GM19438 (cell line): Measurements from ENCODE around the gene ATP6V0A4.
"Not testable (repeated sequence)": the region's sequence is repeated elsewhere in the genome, so short reads cannot be mapped to it uniquely, and the experiment has no call there.

Source experiments
- ATAC-seq: cut with Tn5 transposase; IDR thresholded peaks from one replicate; pipeline ENCODE4 v1.9.1; 2021; ENCODE audit warnings: low read depth; ENCODE audit not compliant: unreplicated experiment

ATP6V0A4 gene

DNA sequence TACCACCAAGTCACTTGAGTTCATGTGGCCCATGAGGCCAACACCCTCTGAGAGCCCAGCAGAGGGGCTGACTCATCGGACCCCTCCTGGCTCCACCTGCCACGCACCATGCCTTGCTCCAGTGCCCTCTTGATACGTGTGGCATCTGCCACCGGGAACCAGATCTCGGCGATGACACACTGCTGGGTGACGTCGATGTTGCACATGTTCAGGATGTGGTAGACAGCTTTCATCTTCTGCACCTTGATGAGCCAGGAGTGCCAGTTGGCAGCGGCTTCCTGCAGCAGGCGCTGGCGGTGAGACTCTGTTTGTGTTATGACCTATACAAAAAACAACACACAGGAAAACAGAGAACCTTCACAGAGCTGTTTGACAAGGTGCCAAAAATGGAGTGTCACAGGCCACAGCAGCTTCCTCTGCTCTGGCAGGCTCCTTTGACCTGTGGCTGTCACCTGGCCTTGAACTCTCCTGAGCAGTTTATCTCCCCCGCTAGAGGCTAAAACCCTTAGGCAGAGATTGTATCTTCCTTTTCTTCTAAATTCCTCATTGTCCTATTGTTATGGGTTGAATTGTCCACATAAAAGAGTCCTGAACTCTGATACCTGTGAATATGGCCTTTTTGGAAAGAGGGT is 45.4 kb downstream of the ATP6V0A4 start:
- peak; percentile 68 for ATAC-seq

DNA sequence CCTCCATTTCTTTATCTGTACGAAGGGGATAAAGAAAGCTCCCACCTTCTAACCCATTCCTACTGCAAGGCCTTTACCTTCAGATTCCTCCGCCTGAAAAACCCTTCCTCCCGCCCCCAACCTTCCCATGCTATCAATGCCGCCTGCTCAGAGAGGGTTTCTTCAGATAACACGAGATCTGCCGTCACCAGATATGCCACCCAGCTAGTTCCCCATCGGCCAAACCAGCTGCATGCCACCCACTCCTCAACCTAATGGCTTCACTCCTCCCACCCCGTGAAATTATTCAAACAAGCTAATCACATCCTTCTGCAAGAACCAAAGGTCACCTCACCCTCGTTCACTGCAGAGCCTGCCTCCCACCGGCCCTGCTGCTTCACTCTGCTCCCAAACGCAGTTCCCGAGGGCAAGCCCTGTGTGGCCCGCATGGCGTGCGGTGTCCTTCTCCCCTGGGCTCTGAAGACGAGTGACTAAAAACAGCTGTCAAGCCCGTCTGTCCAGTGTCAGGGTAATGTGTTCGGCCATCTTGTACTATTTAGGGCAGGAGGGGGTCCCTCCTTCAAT is 47.0 kb downstream of the ATP6V0A4 start:
- no peak for ATAC-seq

DNA sequence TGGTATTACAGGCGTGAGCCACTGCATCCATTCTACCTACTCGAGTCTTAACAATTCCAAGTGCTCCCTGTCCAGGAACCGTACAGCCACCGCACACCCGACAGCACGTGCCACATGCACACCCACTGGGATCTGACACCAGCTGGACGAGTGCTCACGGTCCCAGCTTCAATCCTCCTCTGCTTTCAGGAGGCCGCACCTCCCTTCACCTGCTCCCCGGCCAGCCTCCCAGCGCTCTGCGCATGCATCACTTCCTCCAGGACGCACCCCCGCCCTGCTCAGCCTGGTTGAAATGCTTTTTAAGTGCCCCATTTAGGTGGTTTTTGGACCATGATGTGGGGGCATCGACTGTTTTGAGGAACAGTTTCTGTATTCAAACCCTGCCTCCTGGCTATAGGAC is 47.5 kb downstream of the ATP6V0A4 start:
- no peak for ATAC-seq

DNA sequence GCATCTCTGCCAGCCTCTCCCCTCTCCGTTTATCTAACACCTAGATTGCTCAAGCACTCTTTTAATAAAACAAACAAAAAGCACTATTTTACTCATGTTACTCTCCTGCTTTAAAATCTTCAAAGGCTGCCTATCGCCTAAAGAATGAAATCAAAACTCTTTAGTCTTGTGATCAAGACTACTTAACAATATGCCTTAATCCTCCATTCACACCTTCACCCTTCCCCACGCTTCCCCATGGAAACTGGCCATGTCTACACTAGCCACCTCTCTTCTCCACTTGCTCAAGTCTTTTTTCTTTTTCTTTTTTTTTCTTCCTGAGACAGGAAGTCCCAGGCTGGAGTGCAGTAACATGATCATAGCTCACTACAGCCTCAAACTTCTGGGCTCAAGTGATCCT is 48.0 kb downstream of the ATP6V0A4 start:
- ATAC-seq: no peak

DNA sequence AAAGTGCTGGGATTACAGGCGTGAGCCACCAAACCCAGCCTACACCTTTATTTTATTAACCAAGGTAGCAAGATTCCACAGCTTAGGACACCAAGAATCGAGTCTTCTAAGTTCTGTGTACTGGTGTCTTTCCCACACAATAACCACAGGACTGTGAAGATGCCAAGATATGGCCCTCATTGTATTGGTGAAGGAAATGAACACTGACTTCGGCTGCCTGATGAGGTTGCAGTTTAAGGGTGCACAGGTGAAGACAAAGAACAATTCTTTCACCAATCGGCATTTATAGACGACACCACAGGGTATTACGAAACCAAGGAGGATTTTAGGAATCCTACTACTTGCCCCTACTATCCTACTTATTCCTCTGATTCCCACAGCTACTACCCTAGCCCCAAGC is 49.3 kb downstream of the ATP6V0A4 start:
- no peak for ATAC-seq

DNA sequence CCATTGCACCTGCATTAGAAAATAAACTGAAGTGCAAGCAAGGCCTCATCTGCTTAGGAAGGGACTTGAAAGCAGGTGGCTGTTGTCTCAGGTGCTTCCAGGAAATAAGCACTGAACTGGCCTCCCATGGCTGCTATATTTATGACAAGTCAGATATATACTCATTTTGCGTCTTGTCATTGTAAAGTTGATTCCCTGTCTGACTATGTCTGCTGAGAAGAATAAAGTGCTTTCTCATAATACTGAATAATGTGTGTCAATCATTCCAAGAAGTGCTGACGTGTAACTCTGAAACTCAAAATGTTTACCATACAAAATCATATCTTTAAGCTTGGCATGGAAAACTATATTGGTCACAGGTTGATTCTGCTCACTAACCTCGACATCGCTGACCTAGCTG is 51.9 kb downstream of the ATP6V0A4 start:
- no peak for ATAC-seq

DNA sequence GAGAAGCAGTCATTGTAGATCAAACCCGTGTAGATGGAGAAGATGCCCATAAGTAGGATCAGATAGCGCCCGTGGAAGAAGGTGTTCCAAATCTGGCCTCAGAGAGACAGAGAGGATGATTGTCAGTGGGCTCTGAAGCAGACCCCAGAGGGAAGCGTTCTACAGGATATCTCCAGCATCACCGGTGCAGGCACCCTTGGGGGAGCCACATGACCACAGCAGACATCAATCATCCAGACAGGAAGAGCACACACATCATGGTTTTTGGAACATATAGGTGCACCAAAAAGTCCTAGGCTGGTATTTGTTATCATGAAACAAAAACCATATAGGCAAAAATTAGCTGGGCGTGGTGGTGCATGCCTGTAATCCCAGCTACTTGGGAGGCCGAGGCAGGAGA is 52.8 kb downstream of the ATP6V0A4 start:
- ATAC-seq: no peak

DNA sequence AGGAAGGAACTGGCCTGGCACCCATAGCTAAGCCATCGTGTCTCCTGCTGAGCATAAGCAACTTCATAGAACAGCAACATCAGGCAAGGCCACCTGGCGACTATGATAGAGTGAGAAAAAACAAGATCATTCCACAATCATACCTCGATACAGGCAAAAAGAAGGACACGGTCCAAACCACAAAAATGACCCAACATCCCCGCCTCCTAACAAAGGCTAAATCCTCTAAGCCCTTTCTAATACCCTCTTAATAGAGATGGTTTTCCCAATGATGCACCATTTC is 56.6 kb downstream of the ATP6V0A4 start:
- ATAC-seq: no peak

DNA sequence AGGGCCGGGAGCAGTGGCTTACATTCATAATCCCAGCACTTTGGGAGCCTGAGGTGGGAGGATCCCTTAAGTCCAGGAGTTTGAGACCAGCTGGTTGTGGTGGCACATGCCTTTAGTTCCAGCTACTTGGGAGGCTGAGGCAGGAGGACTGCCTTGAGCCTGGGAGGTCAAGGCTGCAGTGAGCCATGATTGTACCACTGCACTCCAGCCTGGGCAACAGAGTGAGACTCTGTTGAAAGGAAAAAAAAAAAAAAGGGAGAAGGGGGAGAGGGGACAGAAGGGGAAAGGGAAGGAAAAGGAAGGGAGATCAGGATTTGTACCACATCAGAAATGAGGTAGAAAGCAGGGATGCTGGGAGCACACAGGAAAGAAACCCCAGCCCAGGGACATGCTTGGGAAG is 58.1 kb downstream of the ATP6V0A4 start:
- ATAC-seq: no peak

DNA sequence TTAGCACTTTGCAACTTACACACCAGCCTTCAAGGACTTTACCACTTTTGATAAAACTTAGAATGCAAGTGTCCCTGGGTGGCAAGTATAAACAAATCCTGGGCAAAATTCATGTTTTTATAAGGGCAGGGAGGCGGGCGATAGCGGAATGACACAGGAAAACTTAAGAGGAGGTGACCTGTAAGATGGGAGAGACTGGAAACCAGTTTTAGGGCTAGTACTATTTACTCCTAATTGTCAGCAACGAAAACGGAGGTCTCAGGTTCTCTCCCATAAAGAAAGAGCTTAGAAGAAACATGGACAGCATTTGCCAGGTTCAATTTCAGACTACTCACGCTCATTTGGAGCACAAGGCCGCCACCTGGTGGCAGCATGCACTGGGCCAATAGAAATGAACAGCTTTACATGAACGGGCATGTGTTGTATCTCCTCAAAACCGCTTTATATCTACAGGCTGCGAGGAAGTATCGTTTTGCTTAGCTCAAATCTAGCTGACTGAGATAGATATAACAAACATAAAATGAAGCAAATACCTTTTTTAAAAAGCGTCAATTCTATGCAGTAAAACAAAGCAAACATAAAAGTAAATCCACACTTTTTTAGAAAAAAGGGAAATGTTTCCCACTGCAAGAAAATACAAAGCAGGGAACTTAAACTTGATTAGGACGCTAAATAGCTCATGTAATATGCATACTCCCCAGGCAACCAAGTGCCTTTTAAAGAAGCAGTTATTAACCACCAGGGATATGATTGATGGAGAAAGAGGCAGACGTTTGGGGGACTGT is 59.3 kb downstream of the ATP6V0A4 start:
- ATAC-seq: no peak

DNA sequence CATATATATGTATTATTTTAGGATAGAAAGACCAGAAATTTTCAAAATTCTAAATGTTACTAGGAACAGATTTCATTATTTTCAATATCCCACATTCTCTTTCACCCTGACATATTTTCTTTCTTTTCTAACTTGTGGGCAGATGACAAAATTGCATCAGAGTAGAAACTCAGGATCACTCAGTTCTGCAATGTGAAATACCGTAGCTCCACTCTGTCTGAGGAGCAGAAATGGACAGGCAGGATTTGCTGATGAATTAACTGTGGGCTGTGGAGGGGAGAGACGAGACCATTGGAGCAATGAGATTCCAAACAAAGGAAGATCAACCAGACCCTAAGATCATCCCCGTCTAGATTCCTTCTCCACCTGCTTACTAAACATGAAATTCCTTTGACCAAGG is 59.9 kb downstream of the ATP6V0A4 start:
- ATAC-seq: no peak

DNA sequence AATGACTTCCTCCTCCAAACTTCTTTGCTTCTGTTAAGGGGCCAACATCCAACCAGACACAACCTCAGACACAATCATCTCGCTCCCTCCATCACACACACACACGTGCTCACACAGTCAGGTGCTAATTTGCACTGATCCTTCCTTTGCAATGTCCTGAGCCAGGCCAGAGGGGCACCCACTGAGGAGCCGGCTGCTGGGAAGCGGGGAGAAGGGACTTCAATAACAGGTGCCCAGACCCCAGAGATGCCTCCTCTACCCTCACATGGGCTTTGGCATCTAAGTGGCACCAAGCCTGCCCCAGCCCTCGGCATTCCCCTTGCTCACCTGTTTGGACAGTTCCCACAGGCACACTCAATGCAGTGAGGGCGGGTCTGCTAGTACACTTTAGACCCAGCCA is 62.6 kb downstream of the ATP6V0A4 start:
- ATAC-seq: no peak

DNA sequence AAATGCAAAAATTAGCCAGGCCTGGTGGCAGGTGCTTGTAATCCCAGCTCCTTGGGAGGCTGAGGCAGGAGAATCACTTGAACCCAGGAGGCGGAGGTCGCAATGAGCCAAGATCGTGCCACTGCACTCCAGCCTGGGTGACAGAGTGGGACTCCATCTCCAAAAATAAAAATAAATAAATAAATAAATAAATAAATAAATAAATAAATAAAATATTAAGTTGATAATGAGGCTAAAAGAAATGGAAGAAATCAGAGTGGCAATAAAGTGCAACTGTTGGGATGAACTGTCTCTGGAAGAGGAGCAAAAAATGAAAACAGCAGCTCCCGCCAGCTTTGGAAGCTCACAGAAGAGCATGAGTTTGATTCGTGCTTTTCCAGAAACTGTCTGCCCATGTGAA is 66.3 kb downstream of the ATP6V0A4 start:
- not testable (repeated sequence) for ATAC-seq

DNA sequence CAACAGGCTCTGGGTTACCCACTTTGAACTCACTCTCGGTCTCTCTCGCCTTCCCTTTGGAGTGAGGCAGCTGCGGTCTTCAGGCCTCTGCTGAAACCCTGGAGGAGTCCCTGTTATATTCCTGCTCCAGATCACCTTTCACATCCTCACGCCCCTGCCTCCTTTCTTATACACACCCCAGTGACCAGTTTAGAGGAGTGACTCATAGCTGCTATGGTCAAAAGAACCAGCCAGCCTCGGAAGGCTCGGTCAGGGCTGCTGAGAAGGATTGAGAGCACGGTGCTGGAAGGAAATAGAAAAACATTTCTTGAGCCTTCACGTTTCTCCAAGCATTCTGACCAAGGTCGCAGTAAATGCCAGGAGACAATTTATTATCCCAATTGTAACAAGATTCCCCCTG is 68.6 kb downstream of the ATP6V0A4 start:
- no peak for ATAC-seq

DNA sequence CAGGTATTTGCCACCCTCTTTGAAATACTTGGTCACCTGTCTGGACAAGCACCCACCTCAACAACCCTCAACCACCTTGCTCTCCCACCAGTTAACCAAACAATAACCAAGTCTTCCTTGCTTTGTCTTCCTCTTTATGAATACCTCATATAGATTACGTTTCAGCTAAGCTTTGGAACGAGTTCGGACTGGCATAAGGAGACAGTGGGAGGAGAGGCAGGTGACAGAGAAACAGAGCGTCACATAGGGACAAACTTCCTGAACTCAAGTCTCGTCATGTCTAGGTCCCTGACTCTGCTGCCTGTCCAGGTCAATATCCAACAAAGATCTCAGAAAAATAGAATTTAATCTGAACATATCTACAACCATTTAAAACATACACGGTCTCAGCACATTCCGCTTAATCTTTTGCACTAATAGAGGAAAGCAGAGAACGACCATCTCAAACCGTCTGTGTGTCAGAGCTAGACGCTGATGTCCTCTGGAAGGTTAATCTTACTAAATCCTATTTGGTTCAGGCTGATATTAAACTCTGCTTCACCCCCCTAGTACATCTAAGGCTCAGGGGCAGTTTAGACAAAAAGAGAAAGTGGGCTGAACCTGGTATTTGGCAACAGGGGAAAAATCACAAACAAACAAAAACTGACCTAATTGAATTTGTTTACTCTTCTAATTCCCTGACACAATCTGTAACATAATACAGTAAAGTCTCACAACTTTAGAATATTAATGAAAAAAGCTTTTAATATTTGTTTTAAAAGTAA is 70.5 kb downstream of the ATP6V0A4 start:
- ATAC-seq: no peak

DNA sequence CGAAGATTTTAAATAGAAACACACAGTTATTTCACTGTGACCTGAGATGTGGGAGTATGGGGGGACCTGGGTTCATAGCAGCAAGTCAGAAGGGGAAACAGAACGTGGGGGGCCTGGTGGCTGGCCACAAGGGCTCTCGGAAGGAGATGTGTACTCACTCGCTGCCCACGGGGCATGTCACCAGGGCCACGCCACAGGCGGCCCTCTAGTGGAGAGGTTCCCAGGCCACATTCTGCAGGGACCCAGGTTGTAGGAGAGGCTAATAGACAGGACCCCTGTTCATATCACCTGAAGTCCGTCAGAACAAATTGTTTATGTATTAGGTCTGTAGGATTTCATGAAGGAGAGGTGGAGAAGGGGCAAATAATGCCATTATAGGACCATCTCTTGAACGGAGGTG is 71.7 kb downstream of the ATP6V0A4 start:
- no peak for ATAC-seq

DNA sequence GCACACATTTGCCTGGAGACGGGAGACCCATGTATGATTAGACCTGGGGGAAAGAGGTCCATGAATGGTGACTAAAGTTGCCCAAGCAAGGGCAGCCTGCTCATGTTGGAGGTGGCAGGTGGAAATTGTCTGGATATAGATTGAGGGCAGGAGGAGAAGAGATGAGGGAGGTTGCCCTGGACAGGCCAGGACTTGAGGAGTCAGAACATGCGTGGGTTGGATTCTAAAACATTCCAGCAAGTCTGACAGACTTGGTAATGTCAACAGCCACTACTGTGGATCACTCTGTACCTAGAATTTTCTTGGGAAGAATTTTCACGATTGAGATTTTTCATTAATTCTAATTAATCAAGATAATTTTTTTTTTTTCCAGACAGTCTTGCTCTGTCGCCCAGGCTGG is 77.7 kb downstream of the ATP6V0A4 start:
- ATAC-seq: no peak

DNA sequence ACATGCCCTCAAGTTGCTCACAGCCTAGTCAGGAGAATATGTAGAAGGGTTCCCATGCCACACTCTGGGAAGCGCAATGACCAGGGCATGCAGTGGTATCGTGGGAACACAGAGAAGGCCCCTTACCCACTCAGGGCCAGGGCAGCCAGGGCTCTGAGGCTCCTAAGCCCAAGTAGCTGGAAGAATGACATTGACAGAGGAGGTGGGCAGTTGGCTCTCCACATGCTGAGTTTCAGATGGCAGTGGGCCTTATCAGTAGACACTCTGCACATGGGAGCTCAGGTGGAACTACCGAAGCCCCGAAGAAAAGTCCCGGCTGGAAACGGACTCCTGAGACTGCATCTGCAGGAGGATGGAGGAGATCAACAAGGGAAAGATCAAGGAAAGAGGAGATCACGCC is 81.1 kb downstream of the ATP6V0A4 start:
- no peak for ATAC-seq

DNA sequence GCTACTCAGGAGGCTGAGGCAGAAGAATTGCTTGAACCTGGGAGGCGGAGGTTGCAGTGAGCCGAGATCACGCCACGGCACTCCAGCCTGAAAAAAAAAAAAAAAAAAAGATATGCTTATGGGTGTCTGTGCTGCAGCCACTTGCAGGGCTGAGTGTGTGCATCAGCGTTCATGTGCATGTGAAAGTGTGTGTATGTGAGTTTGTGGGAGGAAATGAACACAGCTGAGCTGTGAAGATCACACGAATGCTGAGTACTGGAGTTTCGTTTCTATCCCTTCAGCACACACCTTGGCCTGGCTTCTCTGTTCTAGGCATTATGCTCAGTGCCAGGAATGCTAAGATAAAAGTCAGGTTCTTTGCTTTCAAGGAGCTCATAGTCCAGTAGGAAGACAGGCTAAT is 84.8 kb downstream of the ATP6V0A4 start:
- ATAC-seq: no peak

DNA sequence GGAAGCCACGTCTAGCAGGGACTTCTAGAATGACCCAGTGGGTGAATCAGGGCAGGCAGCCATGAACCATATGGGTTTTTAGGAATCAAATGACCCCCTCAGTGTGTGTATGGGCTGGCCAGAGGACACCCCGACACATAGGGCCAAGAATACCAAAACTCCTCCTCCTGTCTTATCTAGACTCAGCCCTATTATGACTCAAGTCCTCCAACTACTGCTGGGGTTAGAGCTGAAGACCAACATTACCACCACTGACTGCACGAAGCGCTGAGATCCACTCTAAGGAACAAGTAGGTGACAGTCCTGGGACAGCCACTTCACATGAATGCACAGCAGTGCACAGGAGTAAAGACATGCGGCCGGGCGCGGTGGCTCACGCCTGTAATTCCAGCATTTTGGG is 85.3 kb downstream of the ATP6V0A4 start:
- no peak for ATAC-seq

DNA sequence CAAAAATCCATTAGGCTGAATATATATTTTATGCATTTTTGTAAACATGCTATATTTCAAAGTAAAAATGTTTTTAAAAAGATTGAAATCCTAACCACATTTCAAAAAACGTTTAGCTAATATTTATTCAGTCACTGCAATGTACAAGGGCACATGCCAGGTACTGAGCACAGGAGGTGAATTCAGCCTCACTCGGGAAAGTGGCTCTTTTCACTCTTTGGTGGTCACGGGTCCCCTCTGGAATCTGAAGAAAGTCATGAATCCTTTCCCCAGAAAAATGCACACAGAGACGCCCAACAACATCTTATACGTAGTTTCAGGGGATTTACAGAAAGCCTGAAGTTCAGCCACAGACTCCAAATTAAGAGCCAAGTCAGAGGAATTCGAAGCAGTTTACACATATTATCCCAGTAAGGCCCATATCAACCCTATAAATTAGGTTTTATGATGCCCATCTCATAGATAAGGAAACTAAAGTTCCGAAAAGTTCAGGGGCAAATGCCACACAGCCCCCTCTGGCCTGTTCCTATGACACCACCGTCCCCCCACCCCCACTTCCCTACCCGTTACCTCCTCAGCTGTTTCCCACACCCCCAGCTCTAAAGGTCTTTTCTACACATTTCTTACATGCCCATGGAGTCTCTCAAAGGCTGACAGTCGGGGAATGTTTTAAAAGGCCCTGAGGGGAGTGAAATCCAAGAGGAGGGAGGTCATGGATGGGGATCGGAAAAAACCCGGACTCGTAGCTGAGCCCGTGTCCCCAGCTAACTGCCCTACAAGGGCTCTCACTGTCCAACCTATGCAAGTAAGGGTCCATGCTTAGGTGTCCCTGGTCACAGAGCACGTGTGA is 87.2 kb downstream of the ATP6V0A4 start:
- ATAC-seq: no peak
